Natural killer cell (primary cell): ENCODE data around the gene HCAR3. TPM values are rescaled to one million over a fixed set of nuclear protein-coding genes. Genes with fewer than 3 reads are reported as not detected.

ENCODE experiments used
- ATAC-seq, 3 donors: fragments of 150-1000 bp in 2 of 3; fragments of 200-7000 bp in 1 of 3; cut with Tn5 transposase; 1 replicate in 1 of 3; 2 replicates in 2 of 3; pipeline ENCODE4 v1.10.0; 2021; ENCODE audit warnings: mild to moderate bottlenecking in 2 of 3, moderate library complexity in 2 of 3
- DNase-seq, 2 donors: peaks; one replicate each; pipeline versions ENCODE4 v3.0.0 to v3.0.0-alpha.2; 2013 to 2021; ENCODE audit warnings: mixed read lengths in 1 of 2
- H3K27ac ChIP-seq: one replicate; pipeline ENCODE4 v1.5.1; 2013; ENCODE audit warnings: mild to moderate bottlenecking, low read length
- H3K27me3 ChIP-seq: one replicate; pipeline ENCODE4 v1.6.1; 2013; ENCODE audit warnings: low read length; ENCODE audit not compliant: control insufficient read depth, insufficient read depth
- H3K36me3 ChIP-seq: one replicate; pipeline ENCODE4 v1.6.1; 2013; ENCODE audit warnings: low read length; ENCODE audit not compliant: control insufficient read depth, insufficient read depth
- H3K4me1 ChIP-seq: one replicate; pipeline ENCODE4 v1.6.1; 2013; ENCODE audit warnings: low read length; ENCODE audit not compliant: control insufficient read depth, insufficient read depth
- H3K4me3 ChIP-seq: one replicate; pipeline ENCODE4 v1.5.1; 2013; ENCODE audit warnings: low read length
- H3K9me3 ChIP-seq: one replicate; pipeline ENCODE4 v1.6.1; 2013; ENCODE audit warnings: low read length; ENCODE audit not compliant: control insufficient read depth, insufficient read depth
- H3K27ac Mint-ChIP-seq, 2 donors: one replicate each; pipeline ENCODE4 v1.8.0; 2022; ENCODE audit warnings: mild to moderate bottlenecking in 2 of 2, mixed read lengths in 2 of 2, moderate library complexity in 1 of 2
- H3K27me3 Mint-ChIP-seq, 2 donors: one replicate each; pipeline ENCODE4 v1.8.0; 2022; ENCODE audit warnings: low read depth in 2 of 2, mixed read lengths in 2 of 2
- H3K36me3 Mint-ChIP-seq: one replicate; pipeline ENCODE4 v1.8.0; 2022; ENCODE audit warnings: mixed read lengths
- H3K4me1 Mint-ChIP-seq, 2 donors: one replicate each; pipeline ENCODE4 v1.8.0; 2022; ENCODE audit warnings: mixed read lengths in 2 of 2
- H3K4me3 Mint-ChIP-seq: one replicate; pipeline ENCODE4 v1.8.0; 2022; ENCODE audit warnings: mild to moderate bottlenecking, moderate library complexity, mixed read lengths
- H3K9me3 Mint-ChIP-seq, 2 donors: one replicate each; pipeline ENCODE4 v1.8.0; 2022; ENCODE audit warnings: mixed read lengths in 2 of 2
- WGBS: methylation state at CpG from one replicate; pipeline ENCODE4 v1.1.7; 2013; ENCODE audit warnings: missing lambda C conversion rate; ENCODE audit not compliant: insufficient coverage; 5-methylcytosine and 5-hydroxymethylcytosine counted together
- intact Hi-C: fragments of 100-400 bp; cut with micrococcal nuclease; formaldehyde crosslinking; loops from one replicate; pipeline ENCODE4 v1.14.2; 2022
- total RNA-seq, 4 donors: library from RNA; stranded (reverse); fragments of 120-200 nt in 1 of 4; gene quantifications; one replicate each; pipeline versions ENCODE4 v1.2.3 to v1.2.4, GENCODE V29; 2013 to 2022
- TF ChIP-seq, protein P1 (sequence below): fragments of 200-600 bp; IDR thresholded peaks from one replicate; pipeline ENCODE4 v1.8.0; 2022; ENCODE audit warnings: antibody characterized with exemption

Gene HCAR3
- total RNA-seq, 3 donors from 2014 or later (not counting 1 experiment from before 2014, with no cell fraction given) = 1.8 to 14.7 (median 9.9) TPM

- H3K9me3 Mint-ChIP-seq = no peaks in the 10 kb centered on the region
- Histone ChIP-seq H3K4me3 (no peak overlapping the region), H3K27ac (no peak overlapping the region), H3K9me3 (no peaks in the 10 kb centered on the region), H3K27me3 (no peaks in the 10 kb centered on the region), H3K4me1 (peaks cover 3% of the 10 kb centered on the region), H3K36me3 (no peaks in the 10 kb centered on the region)
- DNase-seq (no peak), ATAC-seq (no peak)
- no peaks in the 10 kb centered on the region for H3K27me3 Mint-ChIP-seq
- intact Hi-C loops = no loop called here
- 79% methylated on average over 8 of the region's 9 CpGs for WGBS
- no peak overlapping the region for H3K4me3 Mint-ChIP-seq
- peaks cover 0 to 8% of the 10 kb centered on the region in 2 donors for H3K4me1 Mint-ChIP-seq
- H3K36me3 Mint-ChIP-seq = no peaks in the 10 kb centered on the region
- TF ChIP-seq, protein P1, sequence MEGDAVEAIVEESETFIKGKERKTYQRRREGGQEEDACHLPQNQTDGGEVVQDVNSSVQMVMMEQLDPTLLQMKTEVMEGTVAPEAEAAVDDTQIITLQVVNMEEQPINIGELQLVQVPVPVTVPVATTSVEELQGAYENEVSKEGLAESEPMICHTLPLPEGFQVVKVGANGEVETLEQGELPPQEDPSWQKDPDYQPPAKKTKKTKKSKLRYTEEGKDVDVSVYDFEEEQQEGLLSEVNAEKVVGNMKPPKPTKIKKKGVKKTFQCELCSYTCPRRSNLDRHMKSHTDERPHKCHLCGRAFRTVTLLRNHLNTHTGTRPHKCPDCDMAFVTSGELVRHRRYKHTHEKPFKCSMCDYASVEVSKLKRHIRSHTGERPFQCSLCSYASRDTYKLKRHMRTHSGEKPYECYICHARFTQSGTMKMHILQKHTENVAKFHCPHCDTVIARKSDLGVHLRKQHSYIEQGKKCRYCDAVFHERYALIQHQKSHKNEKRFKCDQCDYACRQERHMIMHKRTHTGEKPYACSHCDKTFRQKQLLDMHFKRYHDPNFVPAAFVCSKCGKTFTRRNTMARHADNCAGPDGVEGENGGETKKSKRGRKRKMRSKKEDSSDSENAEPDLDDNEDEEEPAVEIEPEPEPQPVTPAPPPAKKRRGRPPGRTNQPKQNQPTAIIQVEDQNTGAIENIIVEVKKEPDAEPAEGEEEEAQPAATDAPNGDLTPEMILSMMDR = no peak
- no peak overlapping the region for H3K27ac Mint-ChIP-seq
Observed at GRCh38 chr12:122747224-122748135, 30.9 kb upstream of the HCAR3 start.

DNA sequence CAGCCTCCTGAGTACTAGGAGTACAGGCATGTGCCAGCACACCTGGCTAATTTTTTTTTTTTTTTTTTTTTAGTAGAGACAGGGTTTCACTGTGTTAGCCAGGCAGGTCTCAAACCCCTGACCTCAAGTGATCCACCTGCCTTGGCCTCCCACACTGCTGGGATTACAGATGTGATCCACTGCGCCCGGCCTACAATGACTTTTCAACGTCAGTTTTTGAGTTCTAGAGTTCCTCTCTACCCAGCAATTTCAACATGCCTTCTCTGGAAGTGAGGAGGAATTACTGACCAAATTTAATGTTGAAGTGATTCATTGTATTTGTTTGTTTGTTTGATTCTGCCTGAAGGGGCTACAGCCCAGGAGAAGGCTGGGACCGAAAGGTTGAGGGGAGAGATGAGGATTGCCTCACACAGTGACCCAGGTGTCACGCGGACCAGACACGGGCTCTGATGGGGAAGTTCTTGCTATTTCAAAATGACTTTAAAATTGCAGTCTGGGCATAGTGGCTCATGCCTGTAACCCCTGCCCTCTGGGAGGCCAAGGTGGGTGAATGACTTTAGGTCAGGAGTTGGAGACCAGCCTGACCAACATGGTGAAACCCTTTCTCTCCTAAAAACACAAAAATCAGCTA lies 27.4 kb upstream of the HCAR3 start:
- WGBS = 86% methylated on average over 7 of the region's 7 CpGs
- TF ChIP-seq, protein P1 = no peak
- H3K4me3 Mint-ChIP-seq = no peak overlapping the region
- H3K9me3 ChIP-seq = no peaks in the 10 kb centered on the region
- H3K27ac ChIP-seq = no peak overlapping the region
- no peaks in the 10 kb centered on the region for H3K27me3 ChIP-seq
- no peaks in the 10 kb centered on the region for H3K36me3 ChIP-seq
- H3K4me1 Mint-ChIP-seq = no peaks in the 10 kb centered on the region
- no peaks in the 10 kb centered on the region for H3K4me1 ChIP-seq
- ATAC-seq = peak in 1 of 3 donors; percentile 39
- H3K36me3 Mint-ChIP-seq = no peaks in the 10 kb centered on the region
- peak overlapping the region in 1 of 2 donors; percentile 16 for H3K27ac Mint-ChIP-seq
- no peak for DNase-seq
- H3K27me3 Mint-ChIP-seq = no peaks in the 10 kb centered on the region
- no peak overlapping the region for H3K4me3 ChIP-seq
- intact Hi-C loops = no loop called here
- no peaks in the 10 kb centered on the region for H3K9me3 Mint-ChIP-seq

DNA sequence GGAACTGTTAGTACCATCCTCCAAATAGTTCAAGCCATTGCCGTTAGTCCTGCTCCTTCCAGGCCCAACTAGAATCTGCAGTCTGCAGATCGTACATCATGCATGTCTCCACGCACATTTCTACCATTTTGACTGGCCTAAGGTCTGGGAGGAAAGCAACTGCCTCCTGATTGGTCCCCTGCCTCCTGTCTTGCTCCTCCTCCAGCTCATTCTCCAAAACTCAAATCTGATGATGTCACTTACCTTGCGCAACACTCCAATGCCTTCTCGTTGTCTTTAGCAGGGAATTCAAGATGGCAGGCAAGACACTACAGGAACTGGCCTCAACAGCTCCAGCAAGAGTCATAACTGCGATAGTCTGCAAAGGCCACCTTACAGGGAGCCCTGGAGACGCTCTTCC lies 23.7 kb upstream of the HCAR3 start:
- Histone ChIP-seq H3K4me3 (no peak overlapping the region), H3K27me3 (no peaks in the 10 kb centered on the region), H3K4me1 (no peaks in the 10 kb centered on the region), H3K9me3 (no peaks in the 10 kb centered on the region), H3K27ac (no peak overlapping the region), H3K36me3 (no peaks in the 10 kb centered on the region)
- Mint-ChIP-seq H3K36me3 (no peaks in the 10 kb centered on the region), H3K27ac (no peak overlapping the region), H3K4me3 (no peak overlapping the region), H3K4me1 (no peaks in the 10 kb centered on the region), H3K9me3 (no peaks in the 10 kb centered on the region), H3K27me3 (peaks cover 0 to 3% of the 10 kb centered on the region in 2 donors)
- 97% methylated on average over 7 of the region's 7 CpGs for WGBS
- TF ChIP-seq, protein P1 = no peak
- DNase-seq = no peak
- intact Hi-C loops = no loop called here
- no peak for ATAC-seq
